HUES48 (cell line): ENCODE data around the gene KCNK4.

ENCODE experiments used
- H3K27ac ChIP-seq: one replicate; pipeline ENCODE4 v1.7.0; 2013; ENCODE audit warnings: low read depth, low read length, inconsistent platforms
- H3K27me3 ChIP-seq: 2 replicates; pipeline ENCODE4 v1.6.1; 2013; ENCODE audit warnings: mild to moderate bottlenecking, low read length; ENCODE audit not compliant: control insufficient read depth, insufficient read depth
- H3K36me3 ChIP-seq: 2 replicates; pipeline ENCODE4 v1.6.1; 2013; ENCODE audit warnings: low read length; ENCODE audit not compliant: control insufficient read depth, insufficient read depth
- H3K4me1 ChIP-seq: 2 replicates; pipeline ENCODE4 v1.6.1; 2013; ENCODE audit warnings: mild to moderate bottlenecking, low read length; ENCODE audit not compliant: control insufficient read depth, insufficient read depth
- H3K4me3 ChIP-seq: 2 replicates; pipeline ENCODE4 v1.5.1; 2013; ENCODE audit warnings: mild to moderate bottlenecking, low read depth, low read length
- H3K9ac ChIP-seq: 2 replicates; pipeline ENCODE4 v1.6.1; 2013; ENCODE audit warnings: mild to moderate bottlenecking, low read depth, low read length, moderate library complexity
- H3K9me3 ChIP-seq: 2 replicates; pipeline ENCODE4 v1.6.1; 2013; ENCODE audit warnings: low read length; ENCODE audit not compliant: control insufficient read depth, insufficient read depth

The KCNK4 gene

DNA sequence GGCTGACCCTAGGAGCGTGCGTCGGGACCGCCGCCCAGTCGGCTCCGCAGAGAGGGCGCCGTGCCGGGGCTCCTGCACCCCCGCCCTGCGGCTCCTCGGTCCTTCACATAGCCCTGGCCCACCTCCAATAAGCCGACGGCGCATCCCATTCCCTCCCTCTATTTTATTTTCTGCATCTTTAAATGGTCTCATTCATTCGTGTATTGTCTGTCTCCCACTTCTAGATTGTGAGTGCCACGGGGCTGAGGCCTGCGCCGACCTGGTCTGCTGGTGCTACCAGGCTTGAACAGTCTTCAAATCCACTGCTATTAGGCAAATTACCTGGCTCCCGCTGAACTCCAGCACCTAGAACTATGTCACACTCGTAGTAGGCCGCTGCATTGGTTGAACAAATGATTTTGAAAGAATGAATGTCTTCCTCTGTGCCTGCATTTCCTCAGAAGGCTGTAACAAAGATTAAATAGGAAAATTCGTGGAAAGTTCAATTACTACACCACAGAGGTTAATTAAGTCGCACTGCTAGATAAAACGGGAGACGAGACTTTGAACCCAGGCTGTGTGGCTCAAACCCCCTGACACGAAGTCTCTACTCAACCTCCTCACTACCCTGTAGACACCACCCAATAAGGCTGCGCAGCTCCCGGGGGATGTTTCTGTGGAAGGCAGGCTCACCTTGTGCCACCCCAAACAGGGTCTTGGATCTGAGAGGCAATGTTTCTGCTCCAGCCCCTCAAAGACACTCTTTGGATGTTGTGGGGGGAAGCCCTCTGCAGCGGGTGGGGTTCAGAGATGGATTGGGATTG lies 43.2 kb upstream of the KCNK4 start:
- H3K27ac ChIP-seq: peak overlapping the region; percentile 94
- H3K9ac ChIP-seq: no peak overlapping the region
- no peaks in the 10 kb centered on the region for H3K27me3 ChIP-seq
- H3K36me3 ChIP-seq: peaks cover 16% of the 10 kb centered on the region
- H3K9me3 ChIP-seq: no peaks in the 10 kb centered on the region
- H3K4me1 ChIP-seq: peaks cover 36% of the 10 kb centered on the region
- H3K4me3 ChIP-seq: peak overlapping the region; percentile 69

DNA sequence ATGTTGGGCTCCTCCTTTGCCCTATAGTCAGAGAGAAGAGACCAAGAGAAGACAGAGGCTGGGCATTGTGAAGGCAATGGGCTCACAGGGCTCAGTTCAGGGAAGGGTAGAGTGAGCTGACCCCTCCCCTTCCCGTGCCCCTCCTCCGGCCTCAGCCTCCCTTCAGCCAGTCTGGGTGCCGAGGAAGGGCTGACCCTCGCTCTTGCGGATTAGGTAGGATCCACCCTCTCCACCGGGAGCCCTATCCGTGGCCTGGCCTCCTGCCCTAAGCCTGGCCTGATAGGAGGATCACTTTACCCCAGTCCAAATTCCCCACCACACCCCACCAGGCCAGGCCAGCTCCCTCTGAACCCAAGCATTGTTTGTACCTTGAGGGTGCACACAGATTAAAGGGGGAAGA lies 42.5 kb upstream of the KCNK4 start:
- Histone ChIP-seq H3K4me3 (0 out of 2 replicates have a peak overlapping the region, but pooled peaks have one; percentile 3), H3K27me3 (no peaks in the 10 kb centered on the region), H3K36me3 (peaks cover 13% of the 10 kb centered on the region), H3K9me3 (no peaks in the 10 kb centered on the region), H3K27ac (peak overlapping the region; percentile 94), H3K4me1 (peaks cover 42% of the 10 kb centered on the region), H3K9ac (no peak overlapping the region)

DNA sequence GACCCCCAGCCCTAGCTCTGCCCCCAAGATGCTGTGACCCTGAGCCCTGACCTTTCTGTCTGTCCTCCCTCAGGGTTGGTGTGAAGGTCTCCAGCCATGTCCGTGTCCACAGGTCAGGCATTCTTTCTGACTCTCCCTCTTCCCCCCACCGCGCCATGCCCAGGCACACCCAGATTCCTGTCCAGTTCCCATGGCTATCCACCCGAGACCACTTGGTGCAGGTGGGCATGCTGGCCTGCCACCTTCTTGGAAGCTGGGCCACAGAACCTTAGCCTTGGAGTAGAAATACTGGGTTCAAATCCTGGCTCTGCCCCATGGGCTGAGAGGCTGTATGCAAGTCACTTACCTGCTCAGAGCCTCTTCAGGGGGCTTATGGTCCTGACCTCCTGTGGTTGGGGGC lies 42.1 kb upstream of the KCNK4 start:
- Histone ChIP-seq H3K27ac (peak overlapping the region; percentile 94), H3K4me1 (peaks cover 42% of the 10 kb centered on the region), H3K9me3 (no peaks in the 10 kb centered on the region), H3K4me3 (0 out of 2 replicates have a peak overlapping the region, but pooled peaks have one; percentile 3), H3K27me3 (no peaks in the 10 kb centered on the region), H3K9ac (no peak overlapping the region), H3K36me3 (peaks cover 9% of the 10 kb centered on the region)

DNA sequence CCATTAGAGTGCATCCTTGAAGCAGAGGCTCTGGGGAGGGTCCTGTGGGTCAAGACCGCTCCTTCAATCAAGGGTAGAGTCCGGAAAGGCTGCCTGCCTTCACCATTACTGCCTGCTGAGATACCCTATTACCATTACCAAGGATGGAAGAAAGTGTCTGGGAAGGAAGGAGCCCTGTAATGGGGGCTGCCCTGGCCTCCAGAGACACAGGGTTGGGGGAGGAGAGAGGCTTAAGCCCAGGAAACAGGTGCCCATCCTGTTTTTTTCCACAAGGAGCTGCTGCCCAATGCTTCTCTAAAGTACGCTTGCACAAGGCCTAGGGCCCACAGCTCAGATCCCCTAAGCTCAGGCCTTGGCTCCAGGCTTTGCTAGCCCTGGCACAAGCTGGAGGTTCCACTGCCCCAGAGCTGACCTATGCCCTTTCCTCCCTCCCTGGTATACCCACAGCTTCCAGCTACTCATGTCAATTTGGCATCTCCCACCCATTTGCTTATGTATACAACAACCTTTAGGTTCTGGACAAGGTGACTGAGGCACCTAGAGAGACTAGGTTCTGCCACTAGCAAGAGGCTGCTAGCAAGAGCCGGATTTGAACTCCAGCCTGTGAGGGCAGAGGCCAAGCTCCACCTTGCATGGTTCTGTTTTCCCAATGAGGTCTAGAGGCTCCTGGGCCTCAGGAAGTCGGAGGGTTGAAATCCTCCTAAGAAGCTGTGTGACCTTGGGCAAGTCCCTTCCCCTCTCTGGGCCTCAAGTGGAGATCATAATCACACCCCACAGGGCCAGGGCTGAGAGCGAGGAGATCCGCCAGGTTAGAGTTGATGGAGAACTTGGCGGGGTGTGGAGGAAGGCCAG lies 41.3 kb upstream of the KCNK4 start:
- peaks cover 11% of the 10 kb centered on the region for H3K36me3 ChIP-seq
- peak overlapping the region; percentile 27; the same call in 1 of the 2 replicates for H3K4me3 ChIP-seq
- H3K27ac ChIP-seq: peak overlapping the region; percentile 94
- H3K9ac ChIP-seq: no peak overlapping the region
- H3K27me3 ChIP-seq: no peaks in the 10 kb centered on the region
- H3K4me1 ChIP-seq: peaks cover 42% of the 10 kb centered on the region
- H3K9me3 ChIP-seq: no peaks in the 10 kb centered on the region

DNA sequence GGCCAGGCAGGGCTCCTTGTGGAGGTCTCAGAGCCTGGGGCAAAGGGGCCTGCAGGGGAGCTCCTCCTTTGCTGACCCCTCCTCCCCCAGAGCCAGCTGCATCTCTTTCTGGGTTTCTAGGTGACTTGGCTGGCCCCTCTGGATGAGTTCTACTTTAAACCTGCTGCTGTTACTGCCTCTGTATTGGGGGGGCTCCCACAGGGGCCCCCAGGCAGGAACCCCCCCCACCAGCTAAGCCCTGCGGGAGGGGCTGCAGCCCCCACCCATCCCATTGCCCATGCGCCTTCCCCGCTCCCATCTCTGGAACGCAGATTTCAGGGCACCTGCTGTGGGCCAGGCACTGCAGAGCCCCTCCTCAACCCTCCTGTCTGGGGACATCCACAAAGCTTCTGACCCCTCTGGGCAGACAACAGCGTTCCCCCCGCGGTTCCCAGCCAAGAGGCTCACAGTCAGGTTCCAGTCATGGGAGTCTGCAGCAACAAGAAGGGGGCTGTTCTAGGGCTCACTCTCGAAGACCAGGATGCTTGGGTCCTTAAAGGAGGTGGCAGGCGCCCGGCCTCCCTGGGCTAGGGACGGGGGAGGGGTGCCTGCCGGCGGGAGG lies 40.6 kb upstream of the KCNK4 start:
- Histone ChIP-seq H3K4me1 (peaks cover 42% of the 10 kb centered on the region), H3K4me3 (peak overlapping the region; percentile 84), H3K36me3 (peaks cover 16% of the 10 kb centered on the region), H3K27ac (peak overlapping the region; percentile 94), H3K9ac (peak overlapping the region; percentile 60; the same call in 1 of the 2 replicates), H3K9me3 (no peaks in the 10 kb centered on the region), H3K27me3 (no peaks in the 10 kb centered on the region)

DNA sequence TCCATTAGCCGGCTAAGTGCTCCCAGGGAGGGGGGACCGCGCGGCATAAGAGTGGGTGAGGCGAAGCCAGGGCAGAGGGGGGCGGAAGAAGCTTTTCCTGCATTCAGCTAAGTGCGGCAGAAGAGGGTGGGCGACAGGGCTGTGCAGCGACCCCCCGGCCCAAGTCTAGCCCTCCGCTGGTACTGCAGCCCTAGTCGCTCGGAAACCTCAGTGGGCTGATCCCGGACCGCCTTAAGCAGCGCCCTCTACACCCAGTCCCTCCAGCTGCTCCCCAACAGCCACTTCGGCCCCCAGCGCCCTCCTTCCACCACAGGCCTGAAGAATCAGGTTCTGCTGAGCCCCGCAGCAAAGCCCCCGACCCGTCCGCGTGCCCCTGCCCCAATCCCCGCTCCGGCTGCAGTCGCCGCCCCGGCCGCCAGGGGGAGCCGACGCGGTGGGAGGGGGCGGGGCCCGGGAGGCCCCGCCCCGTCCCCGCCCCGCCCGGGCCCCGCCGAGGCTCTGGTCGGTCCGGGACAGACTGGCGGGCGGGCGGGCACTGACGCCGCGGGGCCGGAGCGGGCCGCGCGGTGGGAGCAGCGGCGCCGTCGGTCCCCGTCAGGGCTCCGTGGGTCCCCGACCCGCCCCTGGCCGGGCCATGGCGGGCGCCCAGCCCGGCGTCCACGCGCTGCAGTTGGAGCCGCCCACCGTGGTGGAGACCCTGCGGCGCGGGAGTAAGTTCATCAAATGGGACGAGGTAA lies 39.9 kb upstream of the KCNK4 start, which contains the start of gene PLCB3:
Gene PLCB3 (plus strand): TSS at position 515 of the 737 bp plus-strand sequence. CDS start 120 bp downstream, at position 635.
- Histone ChIP-seq H3K27ac (peak within 1 kb of the TSS; percentile 94), H3K9ac (peak within 1 kb of the TSS; percentile 60), H3K4me1 (peaks cover 42% of the 10 kb centered on the region)

DNA sequence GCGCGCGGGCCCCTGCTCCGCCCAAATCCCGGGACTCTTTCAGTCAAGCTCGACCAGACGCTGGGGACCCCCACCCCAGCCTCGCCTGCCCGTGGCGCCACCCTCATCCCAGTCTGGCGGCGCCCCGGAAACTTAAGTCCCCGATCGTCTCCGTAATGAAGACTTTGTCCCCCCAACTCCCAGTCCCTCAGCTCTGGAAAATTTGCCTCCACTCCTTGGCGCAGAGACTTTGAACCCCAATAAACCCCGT lies 39.4 kb upstream of the KCNK4 start:
- Histone ChIP-seq H3K27ac (peak overlapping the region; percentile 44), H3K36me3 (peaks cover 28% of the 10 kb centered on the region), H3K9me3 (no peaks in the 10 kb centered on the region), H3K9ac (peak overlapping the region; percentile 60), H3K4me3 (peak overlapping the region; percentile 84), H3K4me1 (peaks cover 42% of the 10 kb centered on the region), H3K27me3 (no peaks in the 10 kb centered on the region)

More for the DNA sequence above, 39.9 kb upstream of the KCNK4 start, which contains the start of gene PLCB3:
- Histone ChIP-seq H3K9me3 (no peaks in the 10 kb centered on the region), H3K27me3 (no peaks in the 10 kb centered on the region), H3K36me3 (peaks cover 23% of the 10 kb centered on the region), H3K4me3 (peak within 1 kb of the TSS; percentile 84)

DNA sequence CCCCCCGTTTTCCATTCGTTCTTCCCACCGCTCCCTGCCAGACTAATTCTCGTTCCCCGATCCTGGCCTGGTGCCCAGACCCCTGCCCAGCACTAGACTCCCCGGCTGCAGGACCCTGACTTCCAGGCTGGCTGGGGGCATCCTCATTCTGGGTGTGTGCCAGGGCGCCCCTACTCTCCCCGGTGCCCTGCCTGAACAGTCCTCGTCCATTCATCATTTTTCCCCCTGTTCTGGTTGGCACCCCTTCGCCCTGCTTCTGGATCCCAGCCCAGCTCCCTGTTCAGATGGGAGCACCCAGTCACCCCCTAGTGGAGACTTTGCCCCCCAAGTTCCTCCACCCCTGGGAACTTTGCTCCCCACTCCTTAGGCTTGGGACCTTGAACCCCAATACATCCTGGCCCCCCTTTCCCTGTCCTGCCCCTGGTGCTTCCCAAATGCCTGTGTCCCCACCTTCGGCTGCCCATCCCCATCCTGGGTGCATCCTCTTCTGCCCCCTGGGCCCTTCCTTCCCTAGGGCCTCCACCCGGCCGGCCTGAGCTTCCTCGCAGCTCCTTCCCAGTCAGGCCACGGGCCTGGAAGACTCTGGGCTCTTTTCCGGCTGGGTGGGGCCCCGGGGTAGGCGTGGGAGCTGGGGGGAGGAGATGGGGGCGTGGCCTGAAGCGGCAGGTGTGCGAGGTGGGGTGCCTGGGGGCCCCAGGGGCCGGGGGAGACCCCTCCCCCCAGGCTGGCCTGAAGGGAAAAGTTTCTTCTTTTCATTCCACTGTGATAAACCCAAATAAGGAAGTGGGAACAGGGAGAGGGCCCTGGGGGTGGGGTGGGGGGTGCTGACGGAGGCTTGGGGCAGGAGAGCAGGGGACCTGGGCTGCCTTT lies 38.9 kb upstream of the KCNK4 start:
- Histone ChIP-seq H3K9me3 (no peaks in the 10 kb centered on the region), H3K36me3 (peaks cover 32% of the 10 kb centered on the region), H3K27me3 (no peaks in the 10 kb centered on the region), H3K4me1 (peaks cover 42% of the 10 kb centered on the region), H3K9ac (peak overlapping the region; percentile 60), H3K27ac (peak overlapping the region; percentile 54), H3K4me3 (peak overlapping the region; percentile 84)

DNA sequence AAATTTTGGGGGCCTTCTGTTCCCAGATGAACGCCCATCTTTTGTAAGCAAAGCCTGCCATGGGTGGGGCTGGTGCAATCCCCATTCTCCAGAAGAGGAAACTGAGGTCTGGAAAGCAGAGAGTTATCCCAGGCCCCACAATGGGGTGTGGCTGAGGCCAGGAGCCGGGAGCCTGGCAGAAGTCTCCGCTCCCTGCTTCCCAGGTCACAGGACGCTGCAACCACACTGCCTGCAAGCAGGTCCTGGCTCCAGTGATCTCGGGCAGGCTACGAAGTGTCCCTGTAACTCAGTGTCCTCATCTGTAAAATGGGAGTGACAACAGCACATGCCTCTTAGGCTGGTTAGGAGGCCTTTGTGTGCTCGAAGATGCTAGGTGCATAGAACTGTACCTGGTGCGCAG lies 38.1 kb upstream of the KCNK4 start:
- Histone ChIP-seq H3K4me3 (peak overlapping the region; percentile 84), H3K9ac (0 out of 2 replicates have a peak overlapping the region, but pooled peaks have one; percentile 8), H3K36me3 (peaks cover 40% of the 10 kb centered on the region), H3K27ac (peak overlapping the region; percentile 26), H3K27me3 (no peaks in the 10 kb centered on the region), H3K9me3 (no peaks in the 10 kb centered on the region), H3K4me1 (peaks cover 37% of the 10 kb centered on the region)
